Muscle of arm (tissue), 12 donors: Measurements from ENCODE around the gene TBC1D12. TPM values are rescaled to one million over a fixed set of nuclear protein-coding genes. Genes with fewer than 3 reads are reported as not detected.
"Not testable (repeated sequence)": the region's sequence is repeated elsewhere in the genome, so short reads cannot be mapped to it uniquely, and the experiment has no call there.

ENCODE experiments used
- DNase-seq: peaks from one replicate; pipeline ENCODE4 v3.0.0-alpha.2; 2013
- polyA plus RNA-seq, 12 donors: library from polyadenylated mRNA; unstranded; fragments of 120-200 nt; gene quantifications; one replicate each; pipeline ENCODE4 v1.2.1, GENCODE V29; 2013; ENCODE audit not compliant: insufficient read length in 12 of 12

Gene TBC1D12
- polyA plus RNA-seq, 12 donors, result 4.5 to 15.9 (median 11.6) TPM; not detected in 1

GRCh38 chr10:94533027-94533426, 130.7 kb downstream of the TBC1D12 start:
- no peak for DNase-seq

- not testable (repeated sequence) for DNase-seq
Measured at GRCh38 chr10:94542282-94542681, 139.9 kb downstream of the TBC1D12 start.

GRCh38 chr10:94545391-94546048, 143.2 kb downstream of the TBC1D12 start, which contains the start of gene HELLS:
HELLS (plus strand) TSS chr10:94545788; CDS start chr10:94545922, 134 bp downstream.
- peak; percentile 92 for DNase-seq

GRCh38 chr10:94546049-94546900, 143.9 kb downstream of the TBC1D12 start:
- DNase-seq, result peak; percentile 4

- DNase-seq, result no peak
Measured at GRCh38 chr10:94546901-94547185, 144.5 kb downstream of the TBC1D12 start.

- no peak for DNase-seq
Measured at GRCh38 chr10:94549221-94549620, 146.9 kb downstream of the TBC1D12 start.

GRCh38 chr10:94567714-94568307, 165.5 kb downstream of the TBC1D12 start:
- DNase-seq, result not testable (repeated sequence)

- no peak for DNase-seq
Measured at GRCh38 chr10:94571081-94571480, 168.7 kb downstream of the TBC1D12 start.

- DNase-seq, result no peak
Measured at GRCh38 chr10:94571528-94571927, 169.2 kb downstream of the TBC1D12 start.

- DNase-seq, result no peak
Measured at GRCh38 chr10:94578790-94579189, 176.4 kb downstream of the TBC1D12 start.

- DNase-seq, result no peak
Measured at GRCh38 chr10:94583124-94583523, 180.8 kb downstream of the TBC1D12 start.

Other genes with a start within 250 kb of the TBC1D12 start
- gene NOC3L, start 39.6 kb upstream of the TBC1D12 start, polyA plus RNA-seq, result 10 to 100 TPM in 10 of 12 donors, 1 to 10 TPM in 1, not detected in 1; 7.9 to 23.2 (median 16.7) TPM
- 10 to 100 TPM in 5 of 12 donors, 1 to 10 TPM in 6, not detected in 1; 4.5 to 20.0 (median 9.9) TPM for gene HELLS, start 143.2 kb downstream of the TBC1D12 start, polyA plus RNA-seq